ENCODE data around the gene ZNRD2.

GRCh38 chr11:65609665-65610064 is 39.4 kb downstream of the ZNRD2 start:
- TF ChIP-seq, protein P1, sequence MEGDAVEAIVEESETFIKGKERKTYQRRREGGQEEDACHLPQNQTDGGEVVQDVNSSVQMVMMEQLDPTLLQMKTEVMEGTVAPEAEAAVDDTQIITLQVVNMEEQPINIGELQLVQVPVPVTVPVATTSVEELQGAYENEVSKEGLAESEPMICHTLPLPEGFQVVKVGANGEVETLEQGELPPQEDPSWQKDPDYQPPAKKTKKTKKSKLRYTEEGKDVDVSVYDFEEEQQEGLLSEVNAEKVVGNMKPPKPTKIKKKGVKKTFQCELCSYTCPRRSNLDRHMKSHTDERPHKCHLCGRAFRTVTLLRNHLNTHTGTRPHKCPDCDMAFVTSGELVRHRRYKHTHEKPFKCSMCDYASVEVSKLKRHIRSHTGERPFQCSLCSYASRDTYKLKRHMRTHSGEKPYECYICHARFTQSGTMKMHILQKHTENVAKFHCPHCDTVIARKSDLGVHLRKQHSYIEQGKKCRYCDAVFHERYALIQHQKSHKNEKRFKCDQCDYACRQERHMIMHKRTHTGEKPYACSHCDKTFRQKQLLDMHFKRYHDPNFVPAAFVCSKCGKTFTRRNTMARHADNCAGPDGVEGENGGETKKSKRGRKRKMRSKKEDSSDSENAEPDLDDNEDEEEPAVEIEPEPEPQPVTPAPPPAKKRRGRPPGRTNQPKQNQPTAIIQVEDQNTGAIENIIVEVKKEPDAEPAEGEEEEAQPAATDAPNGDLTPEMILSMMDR (conservative IDR thresholded peaks at IDR 0.05; ENCODE audit: low read depth, low read length), result no peak
- TF ChIP-seq EZH2 (IDR thresholded peaks at IDR 0.05; ENCODE audit: low read length, unreplicated experiment) (no peak), EZH2phosphoT487 (IDR thresholded peaks at IDR 0.05; ENCODE audit: borderline replicate concordance, low read length) (no peak)
